HEK293 (cell line): ENCODE measurements around the gene TAC3.

ENCODE experiments used
- CTCF ChIA-PET: fragments of 350-600 bp; formaldehyde crosslinking; extraction: SDS; loops from one replicate; lab custom pipeline; 2021; ENCODE audit warnings: antibody characterized with exemption; lab: Yijun Ruan, JAX
- POLR2A ChIA-PET: fragments of 300-600 bp; formaldehyde crosslinking; extraction: SDS; loops from one replicate; lab custom pipeline; 2020; ENCODE audit warnings: antibody characterized with exemption, inconsistent platforms; lab: Yijun Ruan, JAX
- H3K27ac ChIP-seq: fragments of 200-500 bp; sonication (Bioruptor generic); 2 replicates; pipeline ENCODE4 v1.5.1; 2014; ENCODE audit warnings: low read depth, low read length, control low read depth, inconsistent platforms; ENCODE audit errors: extremely low read depth
- H3K36me3 ChIP-seq, 2 experiments: fragments of 200-500 bp in 1 of 2; sonication (Bioruptor generic) in 1 of 2; 1 replicate in 1 of 2; 2 replicates in 1 of 2; pipeline ENCODE4 v1.5.1; 2014 to 2017; ENCODE audit warnings: inconsistent platforms in 2 of 2, low read length in 2 of 2; ENCODE audit not compliant: control insufficient read depth in 2 of 2, insufficient read depth in 1 of 2
- H3K4me1 ChIP-seq: fragments of 200-500 bp; sonication (Bioruptor generic); 2 replicates; pipeline ENCODE4 v1.5.1; 2014; ENCODE audit warnings: mild to moderate bottlenecking, low read length, inconsistent platforms; ENCODE audit not compliant: control insufficient read depth, insufficient read depth
- H3K4me3 ChIP-seq: 2 replicates; pipeline ENCODE4 v1.5.1; 2011; ENCODE audit warnings: low read depth, mild to moderate bottlenecking, control low read depth, low read length, moderate library complexity
- H3K9me3 ChIP-seq: fragments of 200-500 bp; sonication (Bioruptor generic); 2 replicates; pipeline ENCODE4 v1.5.1; 2014; ENCODE audit warnings: low read depth, low read length, inconsistent platforms; ENCODE audit not compliant: control insufficient read depth, insufficient read depth
- HOXD13 ChIP-seq: sonication (generic); formaldehyde crosslinking; IDR thresholded peaks from 2 replicates; pipeline ENCODE4 v1.8.0; 2022; ENCODE audit warnings: missing genetic modification reagents, borderline replicate concordance
- KLF7 ChIP-seq: fragments of 450-650 bp; formaldehyde crosslinking; IDR thresholded peaks from 2 replicates; pipeline ENCODE4 v1.5.1; 2016; ENCODE audit warnings: missing biosample characterization, missing genetic modification characterization, borderline replicate concordance
- YY2 ChIP-seq: fragments of 450-650 bp; formaldehyde crosslinking; IDR thresholded peaks from 2 replicates; pipeline ENCODE4 v1.5.1; 2016; ENCODE audit warnings: missing biosample characterization, missing genetic modification characterization
- ZBTB49 ChIP-seq: fragments of 450-650 bp; formaldehyde crosslinking; IDR thresholded peaks from 2 replicates; pipeline ENCODE4 v1.5.1; 2016; ENCODE audit warnings: missing biosample characterization, missing genetic modification characterization, low read depth
- ZBTB8A ChIP-seq: fragments of 450-650 bp; formaldehyde crosslinking; IDR thresholded peaks from 2 replicates; pipeline ENCODE4 v1.5.1; 2016; ENCODE audit warnings: missing biosample characterization, missing genetic modification characterization
- ZFP3 ChIP-seq: fragments of 450-650 bp; formaldehyde crosslinking; IDR thresholded peaks from 2 replicates; pipeline ENCODE4 v1.5.1; 2016; ENCODE audit warnings: low read depth, missing biosample characterization, missing genetic modification characterization
- ZNF184 ChIP-seq: fragments of 450-650 bp; IDR thresholded peaks from 2 replicates; pipeline ENCODE4 v1.5.1; 2018; ENCODE audit warnings: missing biosample characterization, mild to moderate bottlenecking, missing genetic modification characterization
- ZNF23 ChIP-seq: fragments of 450-650 bp; formaldehyde crosslinking; IDR thresholded peaks from 2 replicates; pipeline ENCODE4 v1.5.1; 2016; ENCODE audit warnings: missing biosample characterization, missing genetic modification characterization, borderline replicate concordance
- ZNF248 ChIP-seq: fragments of 450-650 bp; formaldehyde crosslinking; IDR thresholded peaks from 2 replicates; pipeline ENCODE4 v1.5.1; 2017; ENCODE audit warnings: missing biosample characterization, missing genetic modification characterization
- ZNF558 ChIP-seq: fragments of 450-650 bp; formaldehyde crosslinking; IDR thresholded peaks from 2 replicates; pipeline ENCODE4 v1.5.1; 2016; ENCODE audit warnings: missing biosample characterization, missing genetic modification characterization
- ZNF600 ChIP-seq: fragments of 450-650 bp; formaldehyde crosslinking; IDR thresholded peaks from 2 replicates; pipeline ENCODE4 v1.5.1; 2016; ENCODE audit warnings: missing biosample characterization, missing genetic modification characterization
- ZNF621 ChIP-seq: fragments of 450-650 bp; formaldehyde crosslinking; IDR thresholded peaks from 2 replicates; pipeline ENCODE4 v1.5.1; 2017; ENCODE audit warnings: missing biosample characterization, missing genetic modification characterization
- ZNF629 ChIP-seq: fragments of 450-650 bp; formaldehyde crosslinking; IDR thresholded peaks from 2 replicates; pipeline ENCODE4 v1.5.1; 2017; ENCODE audit warnings: missing biosample characterization, missing genetic modification characterization
- TF ChIP-seq, protein P1 (sequence below): fragments of 450-650 bp; formaldehyde crosslinking; conservative IDR thresholded peaks from 2 replicates; pipeline ENCODE4 v1.5.1; 2016; ENCODE audit warnings: low read depth, missing biosample characterization, missing genetic modification characterization
- TF ChIP-seq, protein P2 (sequence below): fragments of 450-650 bp; formaldehyde crosslinking; conservative IDR thresholded peaks from 2 replicates; pipeline ENCODE4 v1.5.1; 2016; ENCODE audit warnings: low read depth, missing biosample characterization, missing genetic modification characterization
- TF ChIP-seq, protein P3 (sequence below): fragments of 450-650 bp; formaldehyde crosslinking; IDR thresholded peaks from 2 replicates; pipeline ENCODE4 v1.5.1; 2017; ENCODE audit warnings: missing biosample characterization, missing genetic modification characterization
- TF ChIP-seq, protein P4 (sequence below): fragments of 450-650 bp; formaldehyde crosslinking; IDR thresholded peaks from 2 replicates; pipeline ENCODE4 v1.5.1; 2016; ENCODE audit warnings: missing biosample characterization, missing genetic modification characterization
- TF ChIP-seq, protein P5 (sequence below): fragments of 450-650 bp; formaldehyde crosslinking; IDR thresholded peaks from 2 replicates; pipeline ENCODE4 v1.5.1; 2016; ENCODE audit warnings: missing biosample characterization, missing genetic modification characterization

TAC3 gene

DNA sequence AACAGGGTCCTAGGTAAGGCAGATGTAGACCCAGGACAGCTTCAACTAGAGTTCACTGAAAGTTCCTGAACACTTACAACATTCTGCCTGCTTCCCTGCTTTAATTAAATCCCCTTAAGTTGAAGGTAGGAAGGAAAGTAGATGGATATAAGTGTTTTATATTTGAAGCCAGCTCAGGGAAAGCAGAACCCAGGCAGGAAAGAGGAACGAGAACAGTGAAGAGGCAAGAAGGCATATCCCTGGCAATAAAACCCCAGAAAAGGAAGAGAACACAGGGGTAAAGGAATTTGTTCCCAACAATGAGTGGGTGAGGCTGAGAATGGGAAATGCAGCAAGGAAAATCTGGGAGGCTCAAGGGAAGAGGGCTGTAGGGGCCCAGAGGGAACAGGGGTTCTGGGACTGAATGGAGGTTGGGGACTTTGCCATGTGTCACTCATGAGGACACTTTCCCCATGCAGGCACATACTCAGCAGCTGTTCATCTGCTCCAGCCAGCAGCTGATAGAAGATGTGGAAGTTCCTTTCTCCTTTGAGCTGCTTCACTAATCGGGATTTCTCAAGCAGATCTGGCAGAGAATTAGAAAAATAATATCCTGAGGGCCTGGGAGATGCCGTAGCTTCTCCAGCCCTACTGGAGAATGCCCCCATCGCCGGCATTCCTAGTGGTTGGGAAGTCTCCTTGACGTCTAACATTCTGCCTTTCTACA, 29.9 kb upstream of the TAC3 start (continued):
- TF ChIP-seq ZNF629 (tag by site-specific recombination) = no peak
- TF ChIP-seq ZNF600 (tag by site-specific recombination) = no peak
- TF ChIP-seq, protein P1, sequence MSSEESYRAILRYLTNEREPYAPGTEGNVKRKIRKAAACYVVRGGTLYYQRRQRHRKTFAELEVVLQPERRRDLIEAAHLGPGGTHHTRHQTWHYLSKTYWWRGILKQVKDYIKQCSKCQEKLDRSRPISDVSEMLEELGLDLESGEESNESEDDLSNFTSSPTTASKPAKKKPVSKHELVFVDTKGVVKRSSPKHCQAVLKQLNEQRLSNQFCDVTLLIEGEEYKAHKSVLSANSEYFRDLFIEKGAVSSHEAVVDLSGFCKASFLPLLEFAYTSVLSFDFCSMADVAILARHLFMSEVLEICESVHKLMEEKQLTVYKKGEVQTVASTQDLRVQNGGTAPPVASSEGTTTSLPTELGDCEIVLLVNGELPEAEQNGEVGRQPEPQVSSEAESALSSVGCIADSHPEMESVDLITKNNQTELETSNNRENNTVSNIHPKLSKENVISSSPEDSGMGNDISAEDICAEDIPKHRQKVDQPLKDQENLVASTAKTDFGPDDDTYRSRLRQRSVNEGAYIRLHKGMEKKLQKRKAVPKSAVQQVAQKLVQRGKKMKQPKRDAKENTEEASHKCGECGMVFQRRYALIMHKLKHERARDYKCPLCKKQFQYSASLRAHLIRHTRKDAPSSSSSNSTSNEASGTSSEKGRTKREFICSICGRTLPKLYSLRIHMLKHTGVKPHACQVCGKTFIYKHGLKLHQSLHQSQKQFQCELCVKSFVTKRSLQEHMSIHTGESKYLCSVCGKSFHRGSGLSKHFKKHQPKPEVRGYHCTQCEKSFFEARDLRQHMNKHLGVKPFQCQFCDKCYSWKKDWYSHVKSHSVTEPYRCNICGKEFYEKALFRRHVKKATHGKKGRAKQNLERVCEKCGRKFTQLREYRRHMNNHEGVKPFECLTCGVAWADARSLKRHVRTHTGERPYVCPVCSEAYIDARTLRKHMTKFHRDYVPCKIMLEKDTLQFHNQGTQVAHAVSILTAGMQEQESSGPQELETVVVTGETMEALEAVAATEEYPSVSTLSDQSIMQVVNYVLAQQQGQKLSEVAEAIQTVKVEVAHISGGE (tag by site-specific recombination) = no peak
- TF ChIP-seq, protein P2, sequence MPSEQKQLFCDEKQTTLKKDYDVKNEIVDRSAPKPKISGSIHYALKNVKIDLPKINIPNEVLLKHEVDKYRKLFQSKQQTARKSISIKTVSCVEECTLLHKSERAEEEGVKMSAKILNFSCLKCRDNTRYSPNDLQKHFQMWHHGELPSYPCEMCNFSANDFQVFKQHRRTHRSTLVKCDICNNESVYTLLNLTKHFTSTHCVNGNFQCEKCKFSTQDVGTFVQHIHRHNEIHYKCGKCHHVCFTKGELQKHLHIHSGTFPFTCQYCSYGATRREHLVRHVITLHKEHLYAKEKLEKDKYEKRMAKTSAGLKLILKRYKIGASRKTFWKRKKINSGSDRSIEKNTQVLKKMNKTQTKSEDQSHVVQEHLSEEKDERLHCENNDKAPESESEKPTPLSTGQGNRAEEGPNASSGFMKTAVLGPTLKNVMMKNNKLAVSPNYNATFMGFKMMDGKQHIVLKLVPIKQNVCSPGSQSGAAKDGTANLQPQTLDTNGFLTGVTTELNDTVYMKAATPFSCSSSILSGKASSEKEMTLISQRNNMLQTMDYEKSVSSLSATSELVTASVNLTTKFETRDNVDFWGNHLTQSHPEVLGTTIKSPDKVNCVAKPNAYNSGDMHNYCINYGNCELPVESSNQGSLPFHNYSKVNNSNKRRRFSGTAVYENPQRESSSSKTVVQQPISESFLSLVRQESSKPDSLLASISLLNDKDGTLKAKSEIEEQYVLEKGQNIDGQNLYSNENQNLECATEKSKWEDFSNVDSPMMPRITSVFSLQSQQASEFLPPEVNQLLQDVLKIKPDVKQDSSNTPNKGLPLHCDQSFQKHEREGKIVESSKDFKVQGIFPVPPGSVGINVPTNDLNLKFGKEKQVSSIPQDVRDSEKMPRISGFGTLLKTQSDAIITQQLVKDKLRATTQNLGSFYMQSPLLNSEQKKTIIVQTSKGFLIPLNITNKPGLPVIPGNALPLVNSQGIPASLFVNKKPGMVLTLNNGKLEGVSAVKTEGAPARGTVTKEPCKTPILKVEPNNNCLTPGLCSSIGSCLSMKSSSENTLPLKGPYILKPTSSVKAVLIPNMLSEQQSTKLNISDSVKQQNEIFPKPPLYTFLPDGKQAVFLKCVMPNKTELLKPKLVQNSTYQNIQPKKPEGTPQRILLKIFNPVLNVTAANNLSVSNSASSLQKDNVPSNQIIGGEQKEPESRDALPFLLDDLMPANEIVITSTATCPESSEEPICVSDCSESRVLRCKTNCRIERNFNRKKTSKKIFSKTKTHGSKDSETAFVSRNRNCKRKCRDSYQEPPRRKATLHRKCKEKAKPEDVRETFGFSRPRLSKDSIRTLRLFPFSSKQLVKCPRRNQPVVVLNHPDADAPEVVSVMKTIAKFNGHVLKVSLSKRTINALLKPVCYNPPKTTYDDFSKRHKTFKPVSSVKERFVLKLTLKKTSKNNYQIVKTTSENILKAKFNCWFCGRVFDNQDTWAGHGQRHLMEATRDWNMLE (tag by site-specific recombination) = no peak
- TF ChIP-seq YY2 = no peak
- TF ChIP-seq ZNF558 (tag by site-specific recombination) = no peak
- TF ChIP-seq KLF7 (tag by site-specific recombination) = no peak
- TF ChIP-seq, protein P3, sequence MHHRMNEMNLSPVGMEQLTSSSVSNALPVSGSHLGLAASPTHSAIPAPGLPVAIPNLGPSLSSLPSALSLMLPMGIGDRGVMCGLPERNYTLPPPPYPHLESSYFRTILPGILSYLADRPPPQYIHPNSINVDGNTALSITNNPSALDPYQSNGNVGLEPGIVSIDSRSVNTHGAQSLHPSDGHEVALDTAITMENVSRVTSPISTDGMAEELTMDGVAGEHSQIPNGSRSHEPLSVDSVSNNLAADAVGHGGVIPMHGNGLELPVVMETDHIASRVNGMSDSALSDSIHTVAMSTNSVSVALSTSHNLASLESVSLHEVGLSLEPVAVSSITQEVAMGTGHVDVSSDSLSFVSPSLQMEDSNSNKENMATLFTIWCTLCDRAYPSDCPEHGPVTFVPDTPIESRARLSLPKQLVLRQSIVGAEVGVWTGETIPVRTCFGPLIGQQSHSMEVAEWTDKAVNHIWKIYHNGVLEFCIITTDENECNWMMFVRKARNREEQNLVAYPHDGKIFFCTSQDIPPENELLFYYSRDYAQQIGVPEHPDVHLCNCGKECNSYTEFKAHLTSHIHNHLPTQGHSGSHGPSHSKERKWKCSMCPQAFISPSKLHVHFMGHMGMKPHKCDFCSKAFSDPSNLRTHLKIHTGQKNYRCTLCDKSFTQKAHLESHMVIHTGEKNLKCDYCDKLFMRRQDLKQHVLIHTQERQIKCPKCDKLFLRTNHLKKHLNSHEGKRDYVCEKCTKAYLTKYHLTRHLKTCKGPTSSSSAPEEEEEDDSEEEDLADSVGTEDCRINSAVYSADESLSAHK (tag by site-specific recombination) = no peak

DNA sequence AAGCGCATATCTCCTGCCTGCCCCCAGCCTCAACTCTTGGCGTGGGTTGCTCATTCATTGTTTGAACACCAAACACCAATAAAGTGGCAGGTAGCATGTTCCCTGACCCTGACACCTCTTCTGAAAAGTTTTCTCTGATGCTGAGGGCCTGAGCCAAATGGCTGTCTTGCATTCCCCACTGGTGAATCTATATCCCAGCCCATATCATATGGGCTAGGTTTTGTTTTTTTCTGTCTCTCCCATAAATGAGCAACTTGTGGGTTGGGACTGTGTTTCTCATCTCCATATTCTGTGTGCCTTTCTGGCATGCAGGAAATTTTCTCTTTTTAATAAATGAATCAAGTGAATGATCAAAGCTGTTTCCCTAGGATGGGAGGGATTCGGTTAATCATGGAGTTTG, 28.6 kb upstream of the TAC3 start:
- Histone ChIP-seq H3K9me3 (no peaks in the 10 kb centered on the region), H3K4me1 (no peaks in the 10 kb centered on the region), H3K4me3 (no peak overlapping the region), H3K36me3 (no peaks in the 10 kb centered on the region), H3K27ac (no peak overlapping the region)
- POLR2A ChIA-PET = no interaction called here
- no peak for TF ChIP-seq HOXD13 (CRISPR knock-in tag)
- no peak for TF ChIP-seq ZNF184
- no peak for TF ChIP-seq ZNF621 (tag by site-specific recombination)
- no peak for TF ChIP-seq ZNF23
- no peak for TF ChIP-seq ZBTB49 (tag by site-specific recombination)
- TF ChIP-seq ZNF248 = no peak
- TF ChIP-seq ZBTB8A = no peak
- TF ChIP-seq ZFP3 (tag by site-specific recombination) = no peak
- TF ChIP-seq, protein P4, sequence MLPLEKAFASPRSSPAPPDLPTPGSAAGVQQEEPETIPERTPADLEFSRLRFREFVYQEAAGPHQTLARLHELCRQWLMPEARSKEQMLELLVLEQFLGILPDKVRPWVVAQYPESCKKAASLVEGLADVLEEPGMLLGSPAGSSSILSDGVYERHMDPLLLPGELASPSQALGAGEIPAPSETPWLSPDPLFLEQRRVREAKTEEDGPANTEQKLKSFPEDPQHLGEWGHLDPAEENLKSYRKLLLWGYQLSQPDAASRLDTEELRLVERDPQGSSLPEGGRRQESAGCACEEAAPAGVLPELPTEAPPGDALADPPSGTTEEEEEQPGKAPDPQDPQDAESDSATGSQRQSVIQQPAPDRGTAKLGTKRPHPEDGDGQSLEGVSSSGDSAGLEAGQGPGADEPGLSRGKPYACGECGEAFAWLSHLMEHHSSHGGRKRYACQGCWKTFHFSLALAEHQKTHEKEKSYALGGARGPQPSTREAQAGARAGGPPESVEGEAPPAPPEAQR (tag by site-specific recombination) = no peak
- TF ChIP-seq, protein P5, sequence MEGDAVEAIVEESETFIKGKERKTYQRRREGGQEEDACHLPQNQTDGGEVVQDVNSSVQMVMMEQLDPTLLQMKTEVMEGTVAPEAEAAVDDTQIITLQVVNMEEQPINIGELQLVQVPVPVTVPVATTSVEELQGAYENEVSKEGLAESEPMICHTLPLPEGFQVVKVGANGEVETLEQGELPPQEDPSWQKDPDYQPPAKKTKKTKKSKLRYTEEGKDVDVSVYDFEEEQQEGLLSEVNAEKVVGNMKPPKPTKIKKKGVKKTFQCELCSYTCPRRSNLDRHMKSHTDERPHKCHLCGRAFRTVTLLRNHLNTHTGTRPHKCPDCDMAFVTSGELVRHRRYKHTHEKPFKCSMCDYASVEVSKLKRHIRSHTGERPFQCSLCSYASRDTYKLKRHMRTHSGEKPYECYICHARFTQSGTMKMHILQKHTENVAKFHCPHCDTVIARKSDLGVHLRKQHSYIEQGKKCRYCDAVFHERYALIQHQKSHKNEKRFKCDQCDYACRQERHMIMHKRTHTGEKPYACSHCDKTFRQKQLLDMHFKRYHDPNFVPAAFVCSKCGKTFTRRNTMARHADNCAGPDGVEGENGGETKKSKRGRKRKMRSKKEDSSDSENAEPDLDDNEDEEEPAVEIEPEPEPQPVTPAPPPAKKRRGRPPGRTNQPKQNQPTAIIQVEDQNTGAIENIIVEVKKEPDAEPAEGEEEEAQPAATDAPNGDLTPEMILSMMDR (tag by site-specific recombination) = no peak
- CTCF ChIA-PET = interaction anchor here (0.7 kb wide), 1 partner anchor 14 kb away, joined by 3 read pairs; no protein-coding TSS in a partner anchor
